ENCODE results near the gene EMSY. TPM values are rescaled to one million over a fixed set of nuclear protein-coding genes. Genes with fewer than 3 reads are reported as not detected.

EMSY gene

DNA sequence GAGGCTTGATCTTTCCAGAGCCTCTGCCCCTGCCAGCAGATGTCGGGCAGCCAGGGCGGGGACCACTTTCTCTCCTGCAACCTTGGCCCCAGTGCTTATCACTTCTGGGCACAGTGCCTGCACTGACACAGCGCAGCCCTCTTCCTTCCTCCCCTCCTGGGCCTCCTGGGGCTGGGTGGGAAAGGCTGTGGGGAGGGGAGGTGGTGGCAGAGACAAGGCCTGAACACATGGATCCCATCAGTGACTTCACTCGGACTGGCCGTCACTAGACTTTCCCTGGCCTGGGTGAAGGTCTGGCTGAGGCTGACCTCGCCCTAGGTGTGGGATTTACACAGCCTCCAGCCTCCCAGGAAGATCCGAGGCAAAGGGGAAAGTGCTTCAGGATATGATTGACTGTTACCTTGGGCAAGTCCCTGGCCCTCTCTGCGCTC is 157.6 kb downstream of the EMSY start:
- H2BK15ac ChIP-seq (ENCODE audit: low read depth, poor library complexity, severe bottlenecking) = no peak overlapping the region
- peak overlapping the region; percentile 49 for H4K8ac ChIP-seq (ENCODE audit: low read length)
- peak overlapping the region in 1 of 2 experiments; percentile 49 for H2BK12ac ChIP-seq (ENCODE audit: low read length in 2 of 2)
- peak overlapping the region; percentile 53 for H4K91ac ChIP-seq (ENCODE audit: low read length)
- 82% methylated on average over 4 of the region's 8 CpGs for WGBS
- no peak overlapping the region for H2AFZ ChIP-seq (ENCODE audit: low read depth, low read length)
- no peaks in the 10 kb centered on the region for H3K79me1 ChIP-seq (replicated peaks; ENCODE audit: low read length, poor library complexity, severe bottlenecking)
- H3K4me3 ChIP-seq (ENCODE audit: insufficient read depth in 1 of 2, low read depth in 1 of 2, low read length in 2 of 2) = no peak overlapping the region
- H3K27me3 ChIP-seq (ENCODE audit: control insufficient read depth in 1 of 2, insufficient read depth in 1 of 2, low read length in 2 of 2) = no peaks in the 10 kb centered on the region
- H3K23ac ChIP-seq (ENCODE audit: low read length in 2 of 2) = no peak overlapping the region
- H3K9me3 ChIP-seq (ENCODE audit: control insufficient read depth, low read length) = no peaks in the 10 kb centered on the region
- H3K14ac ChIP-seq (ENCODE audit: low read length in 2 of 2) = no peak overlapping the region
- DNase-seq = peak; percentile 23
- no peak overlapping the region for H2BK5ac ChIP-seq (ENCODE audit: low read depth, low read length, poor library complexity, severe bottlenecking)
- peaks cover 17% of the 10 kb centered on the region for H3K4me1 ChIP-seq (ENCODE audit: control insufficient read depth, insufficient read depth, low read depth, low read length)
- H3K36me3 ChIP-seq (ENCODE audit: control insufficient read depth in 1 of 2, insufficient read depth in 2 of 2, low read depth in 1 of 2, low read length in 2 of 2) = no peaks in the 10 kb centered on the region
- peak overlapping the region; percentile 19 for H2BK120ac ChIP-seq (ENCODE audit: low read depth, low read length)
- no peak overlapping the region for H2AK5ac ChIP-seq (ENCODE audit: low read length, severe bottlenecking)
- no peak overlapping the region for H3K18ac ChIP-seq (ENCODE audit: low read depth in 1 of 2, low read length in 2 of 2)
- no peak overlapping the region for H3K27ac ChIP-seq (ENCODE audit: low read length, poor library complexity, severe bottlenecking)
- no peak overlapping the region for H3K4ac ChIP-seq (ENCODE audit: low read depth in 1 of 2, low read length in 2 of 2)
- H3K4me2 ChIP-seq (ENCODE audit: low read length, poor library complexity, severe bottlenecking) = no peak overlapping the region
- H3K9ac ChIP-seq (ENCODE audit: low read length) = peak overlapping the region; percentile 51

Small RNAs within 50 kb of the gene (small RNA-seq; reads per million reads assigned to genes)
- gene AP001189.2 (ENCODE audit: low read depth) = not detected
- not detected for gene RF00019 (ENCODE audit: low read depth)
